A549 (cell line): ENCODE measurements around the gene SEMG2. TPM values are rescaled to one million over a fixed set of nuclear protein-coding genes. Genes with fewer than 3 reads are reported as not detected.

ENCODE experiments used
- ATAC-seq, 2 experiments: fragments of 200-7000 bp in 1 of 2; fragments of >200 bp in 1 of 2; cut with Nextera tagmentation in 1 of 2; cut with Tn5 transposase in 1 of 2; 3 replicates each; pipeline versions ENCODE4 v1.8.0 to v1.9.1; 2018 to 2020; ENCODE audit warnings: mild to moderate bottlenecking in 1 of 2, moderate library complexity in 1 of 2
- CTCF ChIA-PET: fragments of 300-600 bp; sonication (Branson Sonifier 250); formaldehyde crosslinking; extraction: SDS; loops from one replicate; lab custom pipeline; 2021; ENCODE audit warnings: antibody characterized with exemption, inconsistent platforms; lab: Yijun Ruan, JAX
- POLR2A ChIA-PET: fragments of 350-600 bp; formaldehyde crosslinking; extraction: SDS; loops from one replicate; lab custom pipeline; 2021; ENCODE audit warnings: antibody characterized with exemption, inconsistent platforms; lab: Yijun Ruan, JAX
- DNase-seq, 2 experiments: peaks; one replicate each; pipeline versions ENCODE4 v3.0.0 to v3.0.0-alpha.2; 2011 to 2016; ENCODE audit warnings: low read depth in 1 of 2, low spot score in 1 of 2
- FAIRE-seq: peaks from 2 replicates; lab custom pipeline; 2011; peaks lifted over from hg19 to GRCh38; lab: Jason Lieb, UNC
- H3K27ac ChIP-seq, 2 experiments: fragments of >200 bp; sonication (Bioruptor Twin); formaldehyde crosslinking; 3 replicates each; pipeline ENCODE4 v1.5.1; 2016 to 2017
- H3K4me1 ChIP-seq: fragments of >200 bp; sonication (Bioruptor Twin); formaldehyde crosslinking; 3 replicates; pipeline ENCODE4 v1.6.1; 2016
- H3K4me2 ChIP-seq: fragments of >200 bp; sonication (Bioruptor Twin); formaldehyde crosslinking; 3 replicates; pipeline ENCODE4 v1.6.1; 2016
- H3K4me3 ChIP-seq: fragments of >200 bp; sonication (Bioruptor Twin); formaldehyde crosslinking; 3 replicates; pipeline ENCODE4 v1.5.1; 2016
- H3K9me3 ChIP-seq: fragments of >200 bp; sonication (Bioruptor Twin); formaldehyde crosslinking; 3 replicates; pipeline ENCODE4 v1.6.1; 2016
- CBX8 ChIP-seq: fragments of 200-600 bp; sonication (generic); IDR thresholded peaks from 2 replicates; pipeline ENCODE4 v1.6.1; 2016
- EP300 ChIP-seq, 2 experiments: fragments of >200 bp; sonication (Bioruptor Twin); formaldehyde crosslinking; IDR thresholded peaks; 2 replicates in 1 of 2; 3 replicates in 1 of 2; pipeline ENCODE4 v1.6.1; 2016 to 2017
- FOSB ChIP-seq: fragments of 250-450 bp; sonication (Bioruptor Pico); IDR thresholded peaks from 2 replicates; pipeline ENCODE4 v1.5.0; 2020; ENCODE audit warnings: mild to moderate bottlenecking, moderate library complexity
- GATA3 ChIP-seq: IDR thresholded peaks from 2 replicates; pipeline ENCODE4 v1.6.1; 2012; ENCODE audit warnings: borderline replicate concordance
- JUNB ChIP-seq: fragments of >200 bp; sonication (Bioruptor Twin); formaldehyde crosslinking; IDR thresholded peaks from 2 replicates; pipeline ENCODE4 v1.6.1; 2016
- KDM5A ChIP-seq: fragments of 200-600 bp; sonication (generic); IDR thresholded peaks from 2 replicates; pipeline ENCODE4 v1.6.1; 2016; ENCODE audit warnings: antibody characterized with exemption, mild to moderate bottlenecking
- MAFK ChIP-seq: fragments of 450-650 bp; IDR thresholded peaks from 2 replicates; pipeline ENCODE4 v1.6.1; 2014; ENCODE audit not compliant: partially characterized antibody
- MAZ ChIP-seq: fragments of 150-350 bp; IDR thresholded peaks from 2 replicates; pipeline ENCODE4 v1.6.1; 2014; ENCODE audit warnings: antibody characterized with exemption, low read depth, low read length, borderline replicate concordance
- RAD21 ChIP-seq, 2 experiments: fragments of >200 bp in 1 of 2; sonication (Bioruptor Twin) in 1 of 2; formaldehyde crosslinking in 1 of 2; IDR thresholded peaks in 1 of 2; conservative IDR thresholded peaks in 1 of 2; 2 replicates in 1 of 2; 3 replicates in 1 of 2; pipeline ENCODE4 v1.6.1; 2012 to 2018; ENCODE audit warnings: inconsistent platforms in 1 of 2
- TP53 ChIP-seq: fragments of 250-450 bp; sonication (Bioruptor Pico); IDR thresholded peaks from 2 replicates; pipeline ENCODE4 v1.5.0; 2021; ENCODE audit warnings: mild to moderate bottlenecking, moderate library complexity
- ZC3H11A ChIP-seq: fragments of 450-650 bp; IDR thresholded peaks from 2 replicates; pipeline ENCODE4 v1.6.1; 2014; ENCODE audit warnings: antibody characterized with exemption, mild to moderate bottlenecking
- ZNF302 ChIP-seq: fragments of 250-450 bp; sonication (Bioruptor Pico); IDR thresholded peaks from 2 replicates; pipeline ENCODE4 v1.9.0; 2021; ENCODE audit warnings: inconsistent platforms, mild to moderate bottlenecking, moderate library complexity
- WGBS: methylation state at CpG from one replicate; pipeline ENCODE4 v1.1.6; 2017; ENCODE audit errors: missing lambda C conversion rate; 5-methylcytosine and 5-hydroxymethylcytosine counted together
- polyA plus RNA-seq, 4 experiments: library from polyadenylated mRNA; depleted of rRNA in 3 of 4; stranded (reverse); fragments of >200 nt; fragmentation: RNase III in 1 of 4; extraction: RNeasy Plus Mini Kit Qiagen cat#74134 plus additional on column Dnase treatment in 1 of 4; gene quantifications; 2 replicates in 3 of 4; 3 replicates in 1 of 4; pipeline ENCODE4 v1.2.3, GENCODE V29; 2011 to 2017
- TF ChIP-seq, protein P1 (sequence below): IDR thresholded peaks from 2 replicates; pipeline ENCODE4 v1.6.1; 2012
- TF ChIP-seq, protein P2 (sequence below): fragments of >200 bp; sonication (Bioruptor Twin); formaldehyde crosslinking; IDR thresholded peaks from 3 replicates; pipeline ENCODE4 v1.5.1; 2016
- TF ChIP-seq, protein P3 (sequence below): IDR thresholded peaks from 2 replicates; pipeline ENCODE4 v1.6.1; 2012; ENCODE audit warnings: low read depth, borderline replicate concordance
- TF ChIP-seq, protein P4 (sequence below): fragments of >200 bp; sonication (Bioruptor Twin); formaldehyde crosslinking; IDR thresholded peaks from 3 replicates; pipeline ENCODE4 v1.6.1; 2016

SEMG2 gene
- polyA plus RNA-seq, 2 of the 4 experiments (the other 2 are of a cell fraction) = not detected

DNA sequence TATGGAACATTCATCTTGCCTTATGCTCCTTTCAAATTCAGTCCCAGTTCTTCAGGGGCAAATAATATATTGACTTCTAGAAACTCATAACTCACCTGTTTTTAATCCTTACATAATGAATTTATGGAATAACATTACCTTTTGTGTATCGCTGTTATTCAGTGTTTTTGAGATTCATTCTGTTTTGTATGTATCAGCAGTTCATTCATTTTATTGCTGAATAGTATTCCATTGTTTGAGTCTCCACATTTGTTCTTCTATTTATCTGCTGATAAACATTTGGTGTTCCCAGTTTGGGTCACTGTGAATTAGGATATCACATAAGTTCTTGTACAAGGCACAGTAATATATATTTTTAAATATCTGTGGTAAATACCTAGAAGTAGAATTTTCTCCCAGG lies 5.1 kb downstream of the SEMG2 start:
- Histone ChIP-seq H3K4me1 (no peaks in the 10 kb centered on the region), H3K9me3 (peaks cover 12% of the 10 kb centered on the region; the same call in 2 of the 3 replicates), H3K4me3 (no peak overlapping the region), H3K4me2 (no peak overlapping the region), H3K27ac (no peak overlapping the region)
- ChIA-PET POLR2A (no interaction called here), CTCF (no interaction called here)
- no peak for ATAC-seq
- no peak for DNase-seq
- no peak for TF ChIP-seq TP53 (CRISPR knock-in tag)
- peak; percentile 23 for TF ChIP-seq MAFK
- peak; percentile 65 for FAIRE-seq
- WGBS = 92% methylated on average over 1 of the region's 1 CpG

DNA sequence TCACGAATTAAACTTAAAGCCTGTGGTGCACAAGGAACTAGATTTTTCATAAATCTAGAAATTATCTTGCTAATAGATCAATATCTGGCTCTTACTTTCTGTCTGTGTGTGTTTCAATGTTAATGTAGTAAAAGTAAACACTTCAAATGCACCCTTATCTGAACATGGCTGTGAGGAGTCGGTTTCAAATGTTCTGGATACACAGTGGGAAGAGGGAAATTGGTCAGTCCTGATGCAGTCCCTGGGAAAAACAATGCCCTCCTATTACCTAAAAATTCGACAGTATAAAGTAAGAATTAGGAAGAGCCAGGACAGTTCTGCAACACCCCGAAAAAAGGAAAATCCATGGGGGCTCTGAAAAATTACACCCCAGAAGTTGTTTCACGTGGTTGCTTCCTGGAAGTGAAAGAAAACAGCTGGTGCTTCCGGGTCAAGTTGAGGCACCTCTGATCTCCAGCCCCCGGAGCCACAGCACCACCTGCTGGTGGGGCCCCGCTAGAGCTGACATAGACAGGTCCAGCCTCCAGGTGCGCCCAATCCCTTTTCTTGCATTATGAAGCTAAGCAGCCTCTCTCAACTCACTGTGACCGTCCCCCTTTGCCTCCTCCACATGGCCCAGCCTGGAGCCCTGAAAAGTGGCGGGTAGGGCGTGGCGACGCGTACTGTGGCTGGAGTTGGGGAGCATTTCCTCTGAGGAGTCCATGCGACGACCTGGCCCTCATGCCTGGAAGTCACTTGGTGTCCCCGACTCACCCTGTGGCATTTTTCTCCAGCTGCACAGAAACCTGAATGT lies 8.3 kb downstream of the SEMG2 start:
- ATAC-seq (peak; percentile 47 to 73; a peak in 3 of 6 replicates), FAIRE-seq (no peak)
- peak overlapping the region; percentile 39; the same call in 2 of the 3 replicates for H3K4me2 ChIP-seq
- H3K4me1 ChIP-seq = no peaks in the 10 kb centered on the region
- ChIA-PET POLR2A (no interaction called here), CTCF (interaction anchor here (0.6 to 1.2 kb wide), 2 partner anchors 32 to 179 kb away, joined by 3 read pairs; no protein-coding TSS in a partner anchor)
- H3K4me3 ChIP-seq = peak overlapping the region; percentile 12; the same call in 1 of the 3 replicates
- no peak overlapping the region for H3K27ac ChIP-seq
- WGBS = 25% methylated on average over 18 of the region's 18 CpGs
- H3K9me3 ChIP-seq = peaks cover 19% of the 10 kb centered on the region; the same call in 2 of the 3 replicates
- TF ChIP-seq RAD21 (conservative IDR thresholded peaks at IDR 0.05 in 1 of 2, IDR thresholded peaks at IDR 0.05 in 1 of 2) (peak; percentile 28 to 60; a peak in 2 of 5 replicates), EP300 (IDR thresholded peaks at IDR 0.05) (no peak), JUNB (no peak)
- TF ChIP-seq, protein P1, sequence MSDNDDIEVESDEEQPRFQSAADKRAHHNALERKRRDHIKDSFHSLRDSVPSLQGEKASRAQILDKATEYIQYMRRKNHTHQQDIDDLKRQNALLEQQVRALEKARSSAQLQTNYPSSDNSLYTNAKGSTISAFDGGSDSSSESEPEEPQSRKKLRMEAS = peak; percentile 33; the same call in 1 of the 2 replicates
- TF ChIP-seq, protein P2, sequence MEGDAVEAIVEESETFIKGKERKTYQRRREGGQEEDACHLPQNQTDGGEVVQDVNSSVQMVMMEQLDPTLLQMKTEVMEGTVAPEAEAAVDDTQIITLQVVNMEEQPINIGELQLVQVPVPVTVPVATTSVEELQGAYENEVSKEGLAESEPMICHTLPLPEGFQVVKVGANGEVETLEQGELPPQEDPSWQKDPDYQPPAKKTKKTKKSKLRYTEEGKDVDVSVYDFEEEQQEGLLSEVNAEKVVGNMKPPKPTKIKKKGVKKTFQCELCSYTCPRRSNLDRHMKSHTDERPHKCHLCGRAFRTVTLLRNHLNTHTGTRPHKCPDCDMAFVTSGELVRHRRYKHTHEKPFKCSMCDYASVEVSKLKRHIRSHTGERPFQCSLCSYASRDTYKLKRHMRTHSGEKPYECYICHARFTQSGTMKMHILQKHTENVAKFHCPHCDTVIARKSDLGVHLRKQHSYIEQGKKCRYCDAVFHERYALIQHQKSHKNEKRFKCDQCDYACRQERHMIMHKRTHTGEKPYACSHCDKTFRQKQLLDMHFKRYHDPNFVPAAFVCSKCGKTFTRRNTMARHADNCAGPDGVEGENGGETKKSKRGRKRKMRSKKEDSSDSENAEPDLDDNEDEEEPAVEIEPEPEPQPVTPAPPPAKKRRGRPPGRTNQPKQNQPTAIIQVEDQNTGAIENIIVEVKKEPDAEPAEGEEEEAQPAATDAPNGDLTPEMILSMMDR = peak; percentile 35; the same call in 2 of the 3 replicates
- TF ChIP-seq, all 56 proteins: peak for 3
- DNase-seq = peak in 1 of 2 experiments; percentile 54

DNA sequence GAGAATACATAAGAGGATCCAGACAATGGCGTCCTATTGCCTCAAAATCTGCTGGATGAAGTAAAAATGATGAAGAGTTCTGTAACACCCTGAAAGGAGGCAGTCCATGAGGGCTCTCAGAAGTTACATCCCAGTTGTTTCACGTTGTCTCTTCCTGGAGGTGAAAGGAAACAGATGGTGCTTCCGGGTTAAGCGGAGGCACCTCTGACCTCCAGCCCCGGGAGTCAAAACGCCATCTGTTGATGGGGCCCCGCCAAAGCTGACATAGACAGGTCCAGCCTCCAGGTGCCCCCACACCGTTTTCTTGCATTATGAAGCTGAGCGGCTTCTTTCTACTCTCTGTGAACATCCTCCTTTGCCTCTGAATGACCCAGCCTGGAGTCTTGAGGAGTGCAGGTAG lies 9.5 kb downstream of the SEMG2 start:
- TF ChIP-seq, protein P2 = no peak
- WGBS = 58% methylated on average over 7 of the region's 9 CpGs
- Histone ChIP-seq H3K4me2 (no peak overlapping the region), H3K9me3 (peaks cover 31% of the 10 kb centered on the region), H3K4me1 (no peaks in the 10 kb centered on the region), H3K27ac (no peak overlapping the region), H3K4me3 (no peak overlapping the region)
- no peak for FAIRE-seq
- POLR2A ChIA-PET = no interaction called here
- DNase-seq = no peak
- no peak for ATAC-seq
- CTCF ChIA-PET = no interaction called here

DNA sequence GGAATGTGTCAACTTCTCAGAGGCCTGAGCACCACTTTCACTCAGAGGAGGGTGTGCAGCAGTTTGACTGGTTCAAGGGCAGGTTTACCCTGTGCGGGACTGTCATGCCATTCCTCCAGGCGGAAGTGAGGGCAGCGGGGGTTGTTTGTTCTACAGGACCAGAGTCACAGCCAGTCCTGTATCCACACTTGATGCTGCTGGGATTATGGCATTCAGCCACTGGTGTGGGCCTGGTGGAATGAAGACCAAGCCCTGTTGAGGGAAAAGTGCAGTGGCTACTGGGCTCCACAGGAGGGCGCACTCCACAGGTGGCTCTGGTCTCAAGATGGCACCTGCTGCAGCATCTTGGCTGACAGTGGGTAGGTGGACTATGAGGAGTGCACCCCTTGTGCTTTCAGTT lies 14.8 kb downstream of the SEMG2 start:
- H3K27ac ChIP-seq = no peak overlapping the region
- no peak overlapping the region for H3K4me2 ChIP-seq
- no peak for FAIRE-seq
- no peaks in the 10 kb centered on the region for H3K4me1 ChIP-seq
- 0 out of 5 replicates have a peak, but pooled peaks of 1 of the 2 experiments have one; percentile 3 for TF ChIP-seq RAD21 (conservative IDR thresholded peaks at IDR 0.05 in 1 of 2, IDR thresholded peaks at IDR 0.05 in 1 of 2)
- TF ChIP-seq ZC3H11A = no peak
- no peak overlapping the region for H3K4me3 ChIP-seq
- ChIA-PET POLR2A (no interaction called here), CTCF (no interaction called here)
- WGBS = 62% methylated on average over 3 of the region's 4 CpGs
- ATAC-seq = no peak
- DNase-seq = no peak
- H3K9me3 ChIP-seq = peaks cover 22% of the 10 kb centered on the region

DNA sequence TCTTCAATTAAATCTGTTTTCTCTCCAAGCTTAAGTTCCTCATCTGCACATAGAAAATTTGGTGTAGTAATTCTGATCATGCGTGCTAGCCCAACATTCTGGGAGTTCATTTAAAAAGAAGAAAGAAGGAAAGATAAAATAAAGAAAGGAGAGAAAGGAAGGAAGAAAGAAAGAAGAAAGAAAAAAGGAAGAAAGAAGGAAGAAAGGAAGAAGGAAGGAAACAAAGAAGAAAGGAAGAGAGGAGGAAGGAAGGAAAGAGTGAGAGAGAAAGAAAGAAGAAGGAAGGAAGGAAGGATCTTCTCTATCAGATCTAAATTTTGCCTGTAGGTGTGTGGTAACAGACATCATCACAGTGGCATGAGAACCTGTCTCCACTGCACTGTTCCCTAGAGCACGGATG lies 17.0 kb downstream of the SEMG2 start:
- H3K4me3 ChIP-seq = no peak overlapping the region
- peaks cover 19% of the 10 kb centered on the region for H3K9me3 ChIP-seq
- 39% methylated on average over 2 of the region's 2 CpGs for WGBS
- H3K27ac ChIP-seq = no peak overlapping the region
- no peak for FAIRE-seq
- H3K4me1 ChIP-seq = no peaks in the 10 kb centered on the region
- no peak for DNase-seq
- no peak for TF ChIP-seq CBX8
- no peak for TF ChIP-seq FOSB (CRISPR knock-in tag)
- TF ChIP-seq JUNB = no peak
- TF ChIP-seq, protein P3, sequence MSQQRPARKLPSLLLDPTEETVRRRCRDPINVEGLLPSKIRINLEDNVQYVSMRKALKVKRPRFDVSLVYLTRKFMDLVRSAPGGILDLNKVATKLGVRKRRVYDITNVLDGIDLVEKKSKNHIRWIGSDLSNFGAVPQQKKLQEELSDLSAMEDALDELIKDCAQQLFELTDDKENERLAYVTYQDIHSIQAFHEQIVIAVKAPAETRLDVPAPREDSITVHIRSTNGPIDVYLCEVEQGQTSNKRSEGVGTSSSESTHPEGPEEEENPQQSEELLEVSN = no peak
- no peak for TF ChIP-seq GATA3
- TF ChIP-seq MAZ = no peak
- TF ChIP-seq, protein P4, sequence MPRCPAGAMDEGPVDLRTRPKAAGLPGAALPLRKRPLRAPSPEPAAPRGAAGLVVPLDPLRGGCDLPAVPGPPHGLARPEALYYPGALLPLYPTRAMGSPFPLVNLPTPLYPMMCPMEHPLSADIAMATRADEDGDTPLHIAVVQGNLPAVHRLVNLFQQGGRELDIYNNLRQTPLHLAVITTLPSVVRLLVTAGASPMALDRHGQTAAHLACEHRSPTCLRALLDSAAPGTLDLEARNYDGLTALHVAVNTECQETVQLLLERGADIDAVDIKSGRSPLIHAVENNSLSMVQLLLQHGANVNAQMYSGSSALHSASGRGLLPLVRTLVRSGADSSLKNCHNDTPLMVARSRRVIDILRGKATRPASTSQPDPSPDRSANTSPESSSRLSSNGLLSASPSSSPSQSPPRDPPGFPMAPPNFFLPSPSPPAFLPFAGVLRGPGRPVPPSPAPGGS = no peak
- TF ChIP-seq ZNF302 (CRISPR knock-in tag) = no peak
- TF ChIP-seq KDM5A = no peak
- CTCF ChIA-PET = no interaction called here
- no peak overlapping the region for H3K4me2 ChIP-seq
- POLR2A ChIA-PET = no interaction called here
- ATAC-seq = no peak
